ELF-1 (cell line): ENCODE measurements around the gene ZSCAN10.

Source experiments
- DNase-seq: peaks from one replicate; pipeline ENCODE4 v3.0.0-alpha.2; 2016; ENCODE audit warnings: low read depth, low spot score

ZSCAN10 gene

DNA sequence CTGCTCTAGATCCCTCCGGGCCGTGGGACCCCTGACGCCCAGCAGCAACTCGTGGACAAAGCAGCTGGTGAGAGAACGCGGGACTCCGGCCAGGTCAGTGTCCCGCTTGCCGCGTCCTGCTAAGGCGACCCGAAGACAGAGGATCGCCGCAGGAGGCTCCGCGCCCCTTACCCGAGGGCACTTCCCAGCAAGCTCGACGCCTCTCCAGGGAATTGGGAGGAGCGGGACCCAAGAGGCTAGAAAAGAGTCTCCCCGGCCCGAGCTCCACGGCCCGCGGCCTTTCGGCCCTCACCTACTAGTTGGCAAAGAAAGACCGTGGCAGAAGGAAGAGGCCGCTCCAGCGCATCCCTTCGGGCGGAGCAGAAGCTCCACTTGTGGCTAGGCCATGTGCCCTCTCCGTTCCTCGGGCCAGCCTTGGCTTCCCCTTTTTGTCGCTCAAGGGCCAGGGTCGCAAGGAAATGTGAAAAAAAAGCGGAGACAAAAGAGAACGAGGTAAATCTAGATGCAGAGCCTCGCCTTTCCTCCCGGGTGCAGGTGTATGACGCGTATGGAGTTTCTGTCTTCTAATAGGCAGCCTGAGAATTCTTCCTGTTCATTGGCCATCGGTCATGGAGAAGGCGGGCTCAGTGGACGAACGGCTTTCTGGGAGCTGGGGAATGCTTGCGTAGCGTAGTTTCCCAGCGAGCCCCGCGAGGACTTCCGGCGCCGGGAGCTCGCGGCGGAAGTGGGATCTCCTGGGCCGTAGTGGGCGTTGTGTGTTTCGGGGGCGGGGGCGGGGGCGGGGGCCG, 35.4 kb upstream of the ZSCAN10 start, which contains the start of gene ZNF213:
Gene ZNF213, plus strand, starts transcription at position 692 of the 788 bp plus-strand sequence. CDS start 2,252 bp downstream, outside the sequence.
- peak; percentile 99 for DNase-seq

DNA sequence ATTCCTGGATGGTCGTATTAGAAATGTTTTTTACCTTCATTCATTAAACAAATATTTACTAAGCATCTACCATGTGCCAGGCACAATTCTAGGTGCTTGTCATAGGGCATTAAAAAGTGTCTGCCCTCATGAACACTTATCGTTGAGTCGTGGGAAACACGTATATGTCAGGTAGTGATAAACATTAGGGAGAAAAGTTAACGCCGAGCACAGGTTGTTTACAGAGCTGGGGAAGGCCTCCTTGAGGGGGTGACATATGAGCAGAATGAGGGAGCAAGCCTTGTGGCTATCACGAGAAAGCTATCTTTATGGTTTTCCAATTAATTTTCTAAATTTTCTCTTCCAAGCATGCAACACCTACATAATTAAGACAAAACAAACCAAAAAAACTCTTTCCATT, 34.8 kb upstream of the ZSCAN10 start:
- no peak for DNase-seq

DNA sequence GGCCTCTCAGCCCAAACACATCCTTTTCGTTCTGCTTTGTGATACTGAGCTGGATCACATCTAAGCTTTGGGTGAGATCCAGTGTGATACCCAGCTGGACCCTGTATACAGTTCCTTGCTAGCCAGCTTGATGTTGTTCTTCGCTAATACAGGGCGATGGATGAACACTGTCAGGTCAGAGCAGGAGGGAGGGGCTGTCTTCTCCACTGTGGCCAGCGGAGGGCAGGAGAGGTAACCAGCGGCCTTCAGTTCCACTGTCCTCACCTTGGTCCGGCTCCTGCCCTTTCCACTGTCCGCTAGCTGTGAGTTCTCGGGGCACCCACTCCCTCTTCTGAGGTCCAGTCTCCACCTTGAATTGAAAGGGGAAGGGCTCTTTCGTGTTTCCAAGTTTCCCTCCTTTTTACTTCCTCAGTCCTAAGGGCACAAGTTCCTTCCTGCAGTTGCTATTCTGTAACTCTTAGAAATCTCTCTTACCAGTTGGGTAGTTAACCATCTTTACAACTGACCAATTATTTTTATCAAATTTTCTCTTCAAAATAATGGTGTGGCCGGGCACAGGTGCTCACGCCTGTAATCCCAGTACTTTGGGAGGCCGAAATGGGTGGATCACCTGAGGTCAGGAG, 32.8 kb upstream of the ZSCAN10 start:
- DNase-seq: peak; percentile 82

DNA sequence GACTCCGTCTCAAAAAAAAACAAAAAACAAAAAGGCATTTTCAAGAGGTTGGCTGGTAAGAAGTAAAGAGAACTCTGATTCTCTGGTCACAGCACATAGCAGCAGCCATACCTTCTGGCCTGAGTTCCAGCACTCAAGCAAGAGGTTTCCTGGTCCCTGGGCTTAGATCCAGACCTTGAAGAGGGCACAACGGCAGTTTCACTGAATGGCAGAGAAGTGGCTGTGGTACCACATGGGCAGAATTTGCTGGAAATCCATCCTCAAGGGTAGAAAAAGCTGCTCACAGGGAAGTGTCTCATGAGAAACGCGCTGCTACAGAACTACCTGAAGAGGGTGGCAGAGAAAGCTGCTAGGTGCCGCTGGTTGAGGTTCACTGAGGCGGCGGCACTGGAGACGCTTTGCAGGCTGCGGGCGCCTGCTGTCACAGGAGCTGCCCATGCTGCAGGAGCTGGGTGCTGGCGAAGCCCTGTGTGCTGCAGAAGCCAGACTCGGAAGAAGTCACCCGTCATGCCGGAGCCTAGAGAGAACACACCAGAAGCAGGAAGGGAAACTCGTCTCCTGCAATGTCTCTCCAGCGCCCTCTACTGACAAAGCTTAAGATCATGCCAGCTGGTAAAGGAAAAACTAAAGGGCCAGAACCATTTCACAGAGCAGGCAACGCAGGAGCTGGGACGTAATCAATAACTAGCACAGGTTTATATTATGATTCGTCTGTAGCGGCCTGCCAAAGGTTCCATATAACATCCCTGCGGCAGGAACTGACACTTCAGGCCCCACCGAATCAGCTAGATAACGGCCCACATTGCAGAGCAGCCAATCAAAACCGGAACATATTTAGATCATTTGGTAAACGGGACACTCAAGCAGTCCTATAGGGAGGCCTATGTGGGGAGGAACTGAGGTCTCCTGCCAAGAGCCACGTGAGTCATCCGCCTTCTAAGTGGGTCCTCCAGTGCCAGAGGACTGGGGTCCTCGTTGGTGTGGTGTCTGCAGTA, 30.3 kb upstream of the ZSCAN10 start:
- peak; percentile 86 for DNase-seq

GRCh38 chr16:3127745-3128144, 28.7 kb upstream of the ZSCAN10 start:
- DNase-seq: no peak

DNA sequence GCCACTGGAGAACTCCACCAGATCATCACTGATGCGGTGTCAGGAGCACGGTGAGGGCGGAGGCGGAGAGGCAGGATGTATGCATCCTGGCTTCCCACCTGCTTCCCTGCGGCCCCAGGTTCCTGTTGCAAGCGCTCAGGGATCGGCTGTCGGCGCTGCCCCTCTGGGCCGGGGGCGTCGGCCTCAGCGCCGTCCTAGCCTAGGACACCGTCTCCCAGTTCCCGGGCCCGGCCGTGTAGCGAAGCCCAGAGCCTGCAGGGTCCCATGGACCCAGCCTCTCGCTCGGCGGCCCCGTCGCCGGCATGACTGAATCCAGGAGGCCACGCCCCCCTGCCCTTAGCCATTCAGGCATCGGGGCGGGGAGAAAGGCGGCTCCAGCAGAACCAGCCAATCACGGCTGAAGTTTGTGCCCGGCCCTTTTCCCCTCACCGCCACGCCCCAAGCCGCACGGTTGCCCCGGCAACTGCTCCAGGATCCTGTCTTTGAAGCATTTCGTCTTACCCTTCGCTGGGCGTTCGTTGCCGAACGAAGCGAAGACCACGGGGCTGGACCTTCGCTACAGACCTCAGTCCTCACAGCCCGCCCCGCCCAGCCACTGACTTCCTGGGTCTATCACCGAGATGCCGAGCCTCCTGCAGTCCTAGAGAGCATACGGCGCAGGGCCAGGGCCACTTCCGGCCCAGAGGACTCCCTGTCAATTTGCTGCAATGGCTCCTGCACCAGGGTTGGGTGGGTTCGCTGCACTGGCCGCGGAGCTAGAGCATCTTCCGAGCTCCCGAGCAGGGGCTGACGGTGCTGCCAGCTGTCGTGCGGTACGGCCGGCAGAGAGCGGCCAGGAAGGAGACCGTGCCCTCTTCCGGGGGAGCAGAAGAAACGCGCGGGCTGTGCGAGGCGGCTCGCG, 25.1 kb upstream of the ZSCAN10 start:
- DNase-seq: peak; percentile 99

DNA sequence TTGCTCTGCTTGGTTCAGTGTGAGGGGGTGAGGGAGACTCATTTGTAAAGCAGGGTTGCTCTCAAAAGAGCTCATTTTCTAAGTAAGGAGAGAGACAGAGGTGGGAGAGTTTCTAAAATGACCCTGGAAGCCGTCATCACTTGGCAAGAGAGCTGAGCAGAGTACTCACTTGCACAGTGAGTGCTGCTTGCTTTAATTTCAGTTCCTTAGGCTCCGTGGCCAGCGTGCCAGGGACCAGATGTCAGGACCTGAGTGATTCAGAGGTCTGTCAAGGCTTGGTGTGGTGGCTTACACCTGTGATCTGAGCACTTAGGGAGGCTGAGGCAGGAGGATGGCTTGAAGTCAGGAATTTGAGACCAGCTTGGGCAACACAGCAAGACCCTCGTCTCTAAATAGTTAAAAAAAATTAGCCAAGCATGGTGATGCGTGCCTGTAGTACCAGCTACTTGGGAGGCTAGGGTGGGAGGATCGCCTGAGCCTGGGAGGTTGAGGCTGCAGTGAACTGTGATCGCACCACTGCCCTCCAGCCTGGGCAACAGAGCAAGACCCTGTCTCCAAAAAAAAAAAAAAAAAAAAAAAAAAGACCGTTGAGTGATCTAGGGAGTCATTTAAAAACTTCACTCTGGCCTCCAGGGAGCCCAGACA, 24.0 kb upstream of the ZSCAN10 start:
- DNase-seq: no peak

GRCh38 chr16:3121851-3122467, 22.9 kb upstream of the ZSCAN10 start:
- DNase-seq: no peak

GRCh38 chr16:3120435-3120834, 21.3 kb upstream of the ZSCAN10 start:
- no peak for DNase-seq

GRCh38 chr16:3119701-3120408, 20.8 kb upstream of the ZSCAN10 start:
- DNase-seq: no peak

DNA sequence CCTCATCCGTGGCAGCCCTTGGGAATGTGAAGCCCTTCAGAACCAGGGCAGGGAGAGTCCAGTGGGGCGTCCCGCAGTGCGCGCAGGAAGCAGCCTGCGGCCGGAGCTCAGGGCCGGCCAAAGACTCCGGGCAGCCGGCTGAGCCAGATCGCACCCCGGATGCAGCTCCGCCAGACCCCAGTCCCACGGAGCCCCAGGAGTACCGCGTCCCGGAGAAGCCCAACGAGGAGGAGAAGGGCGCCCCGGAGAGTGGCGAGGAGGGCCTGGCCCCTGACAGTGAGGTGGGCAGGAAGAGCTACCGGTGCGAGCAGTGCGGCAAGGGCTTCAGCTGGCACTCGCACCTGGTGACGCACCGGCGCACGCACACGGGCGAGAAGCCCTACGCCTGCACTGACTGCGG, 20.2 kb upstream of the ZSCAN10 start:
- no peak for DNase-seq

DNA sequence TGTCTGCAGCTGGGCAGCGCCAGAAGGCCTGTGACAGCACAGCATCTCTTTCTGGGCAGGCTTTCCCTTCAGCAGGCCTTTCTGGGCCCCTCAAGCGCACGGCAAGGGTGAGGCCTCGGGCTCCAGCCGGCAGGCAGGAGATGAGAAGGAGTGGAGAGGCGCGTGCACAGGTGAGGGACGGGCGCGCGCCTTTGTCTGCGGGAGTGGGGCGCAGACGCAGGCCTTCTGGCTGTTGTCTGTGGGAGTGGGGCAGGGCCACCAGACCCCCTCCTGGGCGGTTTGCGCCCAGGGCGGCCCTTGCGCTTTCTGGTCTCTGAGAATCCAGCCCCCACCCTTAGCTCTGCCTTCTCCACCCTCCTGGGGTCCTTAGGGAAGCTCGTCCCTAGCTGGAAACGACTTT, 19.8 kb upstream of the ZSCAN10 start:
- DNase-seq: no peak

- DNase-seq: no peak
Measured at GRCh38 chr16:3118204-3118790, 19.2 kb upstream of the ZSCAN10 start.

DNA sequence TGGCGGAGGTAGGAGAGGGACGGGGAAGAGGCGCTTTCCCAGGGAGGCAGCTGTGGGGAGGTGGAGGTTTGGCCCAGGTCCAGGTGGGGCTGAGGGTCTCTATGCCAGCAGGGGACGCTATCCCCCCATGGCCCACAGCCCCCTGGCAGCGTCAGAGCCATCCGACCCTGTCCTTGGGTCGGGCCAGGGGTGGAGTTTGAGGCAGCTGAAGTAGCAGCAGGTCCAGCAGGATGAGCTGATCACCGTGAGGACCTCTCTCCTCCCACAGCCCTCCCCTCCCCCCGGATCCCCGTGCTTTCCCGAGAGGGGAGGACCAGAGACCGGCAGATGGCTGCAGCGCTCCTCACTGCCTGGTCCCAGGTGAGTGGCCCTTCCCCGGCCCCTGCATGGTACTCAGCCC, 16.5 kb upstream of the ZSCAN10 start:
- DNase-seq: no peak

DNA sequence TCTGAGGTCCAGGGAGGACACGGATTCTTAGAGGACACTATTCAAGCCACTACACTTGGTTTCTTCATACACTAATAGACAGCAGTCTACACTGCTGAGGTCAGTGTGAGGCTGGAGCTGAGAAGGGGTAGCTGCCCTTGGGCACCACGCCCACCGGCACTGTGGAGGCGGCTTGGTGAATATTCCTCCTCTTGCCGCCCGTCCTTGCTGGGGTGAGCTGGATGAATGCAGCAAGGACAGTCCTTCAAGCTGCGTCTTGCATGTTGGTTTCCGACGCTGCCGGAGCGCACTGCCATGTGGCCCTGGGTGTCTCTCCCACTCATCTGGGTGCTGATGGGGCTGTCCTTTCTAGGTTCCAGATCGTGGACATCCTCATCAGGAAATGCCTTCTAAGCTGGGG, 15.9 kb upstream of the ZSCAN10 start:
- no peak for DNase-seq

DNA sequence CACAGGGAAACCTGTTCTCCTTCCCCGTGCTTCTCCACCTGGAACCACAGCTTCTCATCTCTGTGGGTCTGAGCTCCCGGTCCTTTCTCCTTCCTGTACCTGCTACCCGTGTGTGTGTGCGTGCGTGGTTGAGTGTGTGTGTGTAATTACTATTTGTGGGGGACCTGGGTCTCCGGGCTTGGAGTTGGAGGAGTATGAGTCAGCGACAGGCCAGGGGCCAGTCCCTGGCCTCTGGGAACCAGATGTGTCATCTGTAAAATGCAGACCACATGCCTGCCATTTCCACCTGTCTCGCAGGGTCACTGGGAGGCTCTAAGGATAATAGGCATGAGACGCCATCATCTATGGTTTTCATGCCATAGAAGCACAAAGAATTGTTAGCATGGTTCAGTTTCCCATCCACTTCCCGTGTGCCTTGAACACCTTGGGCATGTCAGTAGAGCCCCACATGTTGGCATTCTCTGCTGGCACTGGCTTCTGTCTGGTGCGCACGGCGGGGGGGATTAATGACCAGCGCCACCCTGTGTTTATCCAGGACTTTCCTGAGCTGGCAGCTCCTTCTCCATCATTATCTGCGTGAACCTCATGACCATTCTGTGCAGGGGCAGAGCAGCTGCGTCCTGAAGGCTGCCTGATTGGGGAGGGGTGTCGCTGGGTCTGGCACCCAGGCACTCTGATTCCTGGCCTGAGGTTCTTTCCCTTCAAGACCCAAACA, 14.8 kb upstream of the ZSCAN10 start:
- no peak for DNase-seq

GRCh38 chr16:3112881-3113574, 13.9 kb upstream of the ZSCAN10 start:
- DNase-seq: no peak
